ENCODE measurements around the gene ISG15. TPM values are rescaled to one million over a fixed set of nuclear protein-coding genes. Genes with fewer than 3 reads are reported as not detected.

ISG15 gene
- total and polyA plus RNA-seq, 2 of the 13 experiments (the other 11 are each of a cell fraction or from before 2014, with no cell fraction given) = 42.1 to 54.9 TPM

DNA sequence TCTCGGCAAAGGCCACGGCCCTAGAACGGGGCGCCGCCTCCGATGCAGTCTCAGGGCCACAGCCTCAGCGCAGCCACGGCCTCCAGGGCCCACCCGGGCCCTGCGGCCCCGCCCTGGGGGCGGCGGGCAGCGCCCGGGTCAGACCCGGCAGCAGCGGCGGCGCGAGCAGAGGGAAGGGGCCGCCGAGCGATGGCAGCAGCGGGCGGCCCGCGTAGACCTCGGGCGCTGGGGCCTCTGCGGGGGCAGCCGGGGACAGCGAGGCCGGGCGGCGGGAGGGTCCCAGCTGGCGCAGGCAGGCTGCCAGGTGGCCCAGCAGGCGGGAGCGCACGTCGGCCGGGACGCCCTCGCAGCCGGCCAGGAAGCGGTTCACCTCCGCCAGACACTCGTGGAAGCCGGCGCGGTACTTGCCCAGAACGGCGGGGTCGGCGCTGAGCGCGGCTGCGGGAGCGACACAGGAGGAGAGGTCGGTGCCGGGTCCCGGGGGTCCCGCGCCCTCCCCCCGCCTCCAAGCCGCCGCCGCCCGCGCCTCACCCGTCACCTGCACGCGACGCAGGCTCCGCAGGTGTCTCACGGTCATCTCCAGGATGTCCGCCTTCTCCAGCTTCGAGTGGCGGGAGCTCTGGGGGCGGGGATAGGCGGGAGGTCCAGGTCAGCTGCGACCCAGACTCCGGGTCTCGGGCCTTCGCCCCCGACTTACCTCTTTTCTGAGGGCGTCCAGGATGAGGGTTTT, 14.1 kb upstream of the ISG15 start (continued):
- TF ChIP-seq, protein P1, sequence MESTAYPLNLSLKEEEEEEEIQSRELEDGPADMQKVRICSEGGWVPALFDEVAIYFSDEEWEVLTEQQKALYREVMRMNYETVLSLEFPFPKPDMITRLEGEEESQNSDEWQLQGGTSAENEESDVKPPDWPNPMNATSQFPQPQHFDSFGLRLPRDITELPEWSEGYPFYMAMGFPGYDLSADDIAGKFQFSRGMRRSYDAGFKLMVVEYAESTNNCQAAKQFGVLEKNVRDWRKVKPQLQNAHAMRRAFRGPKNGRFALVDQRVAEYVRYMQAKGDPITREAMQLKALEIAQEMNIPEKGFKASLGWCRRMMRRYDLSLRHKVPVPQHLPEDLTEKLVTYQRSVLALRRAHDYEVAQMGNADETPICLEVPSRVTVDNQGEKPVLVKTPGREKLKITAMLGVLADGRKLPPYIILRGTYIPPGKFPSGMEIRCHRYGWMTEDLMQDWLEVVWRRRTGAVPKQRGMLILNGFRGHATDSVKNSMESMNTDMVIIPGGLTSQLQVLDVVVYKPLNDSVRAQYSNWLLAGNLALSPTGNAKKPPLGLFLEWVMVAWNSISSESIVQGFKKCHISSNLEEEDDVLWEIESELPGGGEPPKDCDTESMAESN (CRISPR knock-in tag; conservative IDR thresholded peaks at IDR 0.05) = 0 out of 2 replicates have a peak, but pooled peaks have one; percentile 34
- TF ChIP-seq ZSCAN21 (CRISPR knock-in tag; IDR thresholded peaks at IDR 0.05; ENCODE audit: borderline replicate concordance) (0 out of 2 replicates have a peak, but pooled peaks have one; percentile 18), RARA (CRISPR knock-in tag; IDR thresholded peaks at IDR 0.05) (no peak), ZNF20 (CRISPR knock-in tag; IDR thresholded peaks at IDR 0.05) (no peak), MAZ (IDR thresholded peaks at IDR 0.05; ENCODE audit: borderline replicate concordance, low read depth, low read length) (no peak), MAZ (CRISPR knock-in tag; IDR thresholded peaks at IDR 0.05; ENCODE audit: low read depth) (peak; percentile 26; the same call in 1 of the 2 replicates), ZNF563 (CRISPR knock-in tag; IDR thresholded peaks at IDR 0.05) (peak; percentile 40; the same call in 1 of the 2 replicates), ZNF350 (CRISPR knock-in tag; IDR thresholded peaks at IDR 0.05; ENCODE audit: borderline replicate concordance, low read depth) (0 out of 2 replicates have a peak, but pooled peaks have one; percentile 21), ZNF33B (CRISPR knock-in tag; IDR thresholded peaks at IDR 0.05) (no peak), ZSCAN29 (CRISPR knock-in tag; conservative IDR thresholded peaks at IDR 0.05) (peak; percentile 96), KDM3A (CRISPR knock-in tag; IDR thresholded peaks at IDR 0.05; ENCODE audit: low read depth) (0 out of 2 replicates have a peak, but pooled peaks have one; percentile 14)
- TF ChIP-seq, protein P2, sequence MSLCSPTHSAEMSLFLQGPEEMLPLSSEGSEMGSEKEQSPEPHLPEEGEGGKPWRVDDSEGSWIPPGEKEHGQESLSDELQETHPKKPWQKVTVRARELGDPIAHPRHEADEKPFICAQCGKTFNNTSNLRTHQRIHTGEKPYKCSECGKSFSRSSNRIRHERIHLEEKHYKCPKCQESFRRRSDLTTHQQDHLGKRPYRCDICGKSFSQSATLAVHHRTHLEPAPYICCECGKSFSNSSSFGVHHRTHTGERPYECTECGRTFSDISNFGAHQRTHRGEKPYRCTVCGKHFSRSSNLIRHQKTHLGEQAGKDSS (CRISPR knock-in tag; IDR thresholded peaks at IDR 0.05; ENCODE audit: borderline replicate concordance, low read depth) = peak; percentile 27; the same call in 1 of the 2 replicates
- TF ChIP-seq, protein P3, sequence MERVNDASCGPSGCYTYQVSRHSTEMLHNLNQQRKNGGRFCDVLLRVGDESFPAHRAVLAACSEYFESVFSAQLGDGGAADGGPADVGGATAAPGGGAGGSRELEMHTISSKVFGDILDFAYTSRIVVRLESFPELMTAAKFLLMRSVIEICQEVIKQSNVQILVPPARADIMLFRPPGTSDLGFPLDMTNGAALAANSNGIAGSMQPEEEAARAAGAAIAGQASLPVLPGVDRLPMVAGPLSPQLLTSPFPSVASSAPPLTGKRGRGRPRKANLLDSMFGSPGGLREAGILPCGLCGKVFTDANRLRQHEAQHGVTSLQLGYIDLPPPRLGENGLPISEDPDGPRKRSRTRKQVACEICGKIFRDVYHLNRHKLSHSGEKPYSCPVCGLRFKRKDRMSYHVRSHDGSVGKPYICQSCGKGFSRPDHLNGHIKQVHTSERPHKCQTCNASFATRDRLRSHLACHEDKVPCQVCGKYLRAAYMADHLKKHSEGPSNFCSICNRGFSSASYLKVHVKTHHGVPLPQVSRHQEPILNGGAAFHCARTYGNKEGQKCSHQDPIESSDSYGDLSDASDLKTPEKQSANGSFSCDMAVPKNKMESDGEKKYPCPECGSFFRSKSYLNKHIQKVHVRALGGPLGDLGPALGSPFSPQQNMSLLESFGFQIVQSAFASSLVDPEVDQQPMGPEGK (CRISPR knock-in tag; IDR thresholded peaks at IDR 0.05) = peak; percentile 48; the same call in 1 of the 2 replicates
- TF ChIP-seq, protein P4, sequence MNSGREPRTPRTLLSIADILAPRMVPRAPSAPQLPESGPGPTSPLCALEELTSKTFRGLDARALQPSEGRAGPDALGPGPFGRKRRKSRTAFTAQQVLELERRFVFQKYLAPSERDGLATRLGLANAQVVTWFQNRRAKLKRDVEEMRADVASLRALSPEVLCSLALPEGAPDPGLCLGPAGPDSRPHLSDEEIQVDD (CRISPR knock-in tag; IDR thresholded peaks at IDR 0.05; ENCODE audit: borderline replicate concordance) = 0 out of 2 replicates have a peak, but pooled peaks have one; percentile 48
- TF ChIP-seq, protein P5, sequence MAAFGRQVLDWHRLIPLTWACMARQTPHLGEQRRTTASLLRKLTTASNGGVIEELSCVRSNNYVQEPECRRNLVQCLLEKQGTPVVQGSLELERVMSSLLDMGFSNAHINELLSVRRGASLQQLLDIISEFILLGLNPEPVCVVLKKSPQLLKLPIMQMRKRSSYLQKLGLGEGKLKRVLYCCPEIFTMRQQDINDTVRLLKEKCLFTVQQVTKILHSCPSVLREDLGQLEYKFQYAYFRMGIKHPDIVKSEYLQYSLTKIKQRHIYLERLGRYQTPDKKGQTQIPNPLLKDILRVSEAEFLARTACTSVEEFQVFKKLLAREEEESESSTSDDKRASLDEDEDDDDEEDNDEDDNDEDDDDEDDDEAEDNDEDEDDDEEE (CRISPR knock-in tag; IDR thresholded peaks at IDR 0.05) = peak; percentile 56; the same call in 1 of the 2 replicates
- TF ChIP-seq, protein P6, sequence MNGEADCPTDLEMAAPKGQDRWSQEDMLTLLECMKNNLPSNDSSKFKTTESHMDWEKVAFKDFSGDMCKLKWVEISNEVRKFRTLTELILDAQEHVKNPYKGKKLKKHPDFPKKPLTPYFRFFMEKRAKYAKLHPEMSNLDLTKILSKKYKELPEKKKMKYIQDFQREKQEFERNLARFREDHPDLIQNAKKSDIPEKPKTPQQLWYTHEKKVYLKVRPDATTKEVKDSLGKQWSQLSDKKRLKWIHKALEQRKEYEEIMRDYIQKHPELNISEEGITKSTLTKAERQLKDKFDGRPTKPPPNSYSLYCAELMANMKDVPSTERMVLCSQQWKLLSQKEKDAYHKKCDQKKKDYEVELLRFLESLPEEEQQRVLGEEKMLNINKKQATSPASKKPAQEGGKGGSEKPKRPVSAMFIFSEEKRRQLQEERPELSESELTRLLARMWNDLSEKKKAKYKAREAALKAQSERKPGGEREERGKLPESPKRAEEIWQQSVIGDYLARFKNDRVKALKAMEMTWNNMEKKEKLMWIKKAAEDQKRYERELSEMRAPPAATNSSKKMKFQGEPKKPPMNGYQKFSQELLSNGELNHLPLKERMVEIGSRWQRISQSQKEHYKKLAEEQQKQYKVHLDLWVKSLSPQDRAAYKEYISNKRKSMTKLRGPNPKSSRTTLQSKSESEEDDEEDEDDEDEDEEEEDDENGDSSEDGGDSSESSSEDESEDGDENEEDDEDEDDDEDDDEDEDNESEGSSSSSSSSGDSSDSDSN (CRISPR knock-in tag; IDR thresholded peaks at IDR 0.05) = peak; percentile 70; the same call in 1 of the 2 replicates

Measured in HepG2 (cell line).